ENCODE measurements around the gene TSPAN4. TPM values are rescaled to one million over a fixed set of nuclear protein-coding genes. Genes with fewer than 3 reads are reported as not detected.
A peak's percentile ranks its signal among the peaks of the same experiment; 100 is the strongest.

The TSPAN4 gene
- 19.4 and 74.3 TPM in 2 replicates for total RNA-seq (2011; cell fraction: chromatin; rRNA removed; ENCODE audit: low replicate concordance)
- 78.6 and 92.9 TPM in 2 replicates for total RNA-seq (2011; cell fraction: nucleolus; rRNA removed)
- 32.7 and 41.1 TPM in 2 replicates for total RNA-seq (2011; cell fraction: nucleoplasm; rRNA removed)
- total RNA-seq (2014; rRNA removed) (23.1 and 40.5 TPM in 2 replicates), total RNA-seq (2014; rRNA removed; fragmentation: Illumina TruSeq; extraction: Trizol) (2.3 and 3.8 TPM in 2 replicates), total RNA-seq (2015; rRNA removed; fragmentation: Illumina TruSeq; extraction: Trizol) (15.7 and 16.7 TPM in 2 replicates), total RNA-seq (2021) (27.6 and 28.3 TPM in 2 replicates), polyA plus RNA-seq (2011; rRNA removed) (21.5 and 42.1 TPM in 2 replicates), polyA plus RNA-seq (2014; fragmentation: Illumina TruSeq; extraction: Trizol) (5.6 and 19.8 TPM in 2 replicates), polyA plus RNA-seq (2014; fragmentation: Nextera tagmentation; extraction: Ambion mirVana) (1 to 10 TPM in 1 of 2 experiments, under 1 TPM in 1; 0.07 to 2.4 TPM), polyA plus RNA-seq (2014; rRNA removed) (31.0 and 33.0 TPM in 2 replicates), polyA minus RNA-seq (2011; rRNA and poly(A)+ RNA removed) (6.9 and 10.4 TPM in 2 replicates), Bru-seq, nascent RNA (percentile 58 among the genes with signal in this experiment), BruChase-seq, experiment 1, labeled RNA remaining after a 2-hour chase (percentile 46 among the genes with signal in this experiment), BruChase-seq, experiment 2, labeled RNA remaining after a 6-hour chase (percentile 50 among the genes with signal in this experiment)
- 46.2 and 103 TPM in 2 replicates for polyA plus RNA-seq (2011; cell fraction: cytosol; rRNA removed)
- polyA plus RNA-seq (2011; cell fraction: nucleus; rRNA removed): 108 and 187 TPM in 2 replicates
- 26.1 and 35.7 TPM in 2 replicates for polyA plus RNA-seq (2012)
- 27.9 and 34.5 TPM in 2 replicates for polyA minus RNA-seq (2011; cell fraction: cytosol; rRNA and poly(A)+ RNA removed)
- polyA minus RNA-seq (2011; cell fraction: nucleus; rRNA and poly(A)+ RNA removed): 18.6 and 21.2 TPM in 2 replicates
- long read RNA-seq, experiment 1, transcript TSPAN4-206 (9 exons, 1,430 nt): minor isoform, 6 of 116 reads
- long read RNA-seq, experiment 1, transcript TSPAN4-203 (9 exons, 1,423 nt): major isoform, 38 of 116 reads
- long read RNA-seq, experiment 1, transcript TSPAN4-207 (8 exons, 1,025 nt): minor isoform, 21 of 116 reads
- long read RNA-seq, experiment 1, partial matches to known transcripts: 12 of 116 reads
- long read RNA-seq, experiment 1, other reads (novel, unspliced or antisense): 38 of 116 reads
- long read RNA-seq, experiment 2, transcript TSPAN4-203 (9 exons, 1,423 nt): major isoform, 19 of 42 reads
- long read RNA-seq, experiment 2, transcript TSPAN4-207 (8 exons, 1,025 nt): minor isoform, 6 of 42 reads
- long read RNA-seq, experiment 2, partial matches to known transcripts: 7 of 42 reads
- long read RNA-seq, experiment 2, other reads (novel, unspliced or antisense): 10 of 42 reads
- long read RNA-seq, experiment 3, transcript TSPAN4-203 (9 exons, 1,423 nt): major isoform, 10 of 36 reads
- long read RNA-seq, experiment 3, transcript TSPAN4-207 (8 exons, 1,025 nt): minor isoform, 8 of 36 reads
- long read RNA-seq, experiment 3, transcript TSPAN4-206 (9 exons, 1,430 nt): minor isoform, 5 of 36 reads
- long read RNA-seq, experiment 3, partial matches to known transcripts: 3 of 36 reads
- long read RNA-seq, experiment 3, other reads (novel, unspliced or antisense): 10 of 36 reads

GRCh38 chr11:842370-843002, at the start of gene TSPAN4, which contains the start of gene POLR2L:
TSS of gene TSPAN4 (plus strand) at chr11:842852. CDS start at chr11:850305, 7,453 bp downstream.
TSS of gene POLR2L (minus strand) at chr11:842529. CDS start at chr11:842508, 21 bp downstream.
- Histone ChIP-seq H3K4me1 (replicated peaks in 1 of 2; ENCODE audit: control insufficient read depth in 2 of 2, insufficient read depth in 2 of 2, low read length in 2 of 2) (peaks cover 32 to 83% of the 10 kb centered on the region in 2 experiments), H3K27me3 (ENCODE audit: control insufficient read depth in 2 of 2, insufficient read depth in 2 of 2, low read length in 2 of 2) (no peaks in the 10 kb centered on the region), H3K9ac (ENCODE audit: insufficient read depth in 1 of 2, low read depth in 2 of 2, low read length in 2 of 2) (peak within 1 kb of the TSS; percentile 91 to 93), H3K9me3 (replicated peaks; ENCODE audit: control insufficient read depth, insufficient read depth, low read depth, low read length) (no peaks in the 10 kb centered on the region), H4K20me1 (replicated peaks; ENCODE audit: control insufficient read depth, insufficient read depth, low read length) (no peaks in the 10 kb centered on the region; the same call in 1 of the 2 replicates), H3K9me1 (ENCODE audit: control insufficient read depth, insufficient read depth, low read length) (peaks cover 4% of the 10 kb centered on the region), H3K79me2 (ENCODE audit: control insufficient read depth, insufficient read depth, low read length) (peaks cover 53% of the 10 kb centered on the region), H3K4me3 (peak within 1 kb of the TSS; percentile 98), H3K36me3 (ENCODE audit: control insufficient read depth, insufficient read depth, low read length) (peaks cover 39% of the 10 kb centered on the region; the same call in 2 of the 3 replicates), H3K4me2 (ENCODE audit: insufficient read depth, low read length) (peak within 1 kb of the TSS; percentile 80), H3K27ac (ENCODE audit: extremely low read depth, low read depth, low read length) (peak within 1 kb of the TSS; percentile 98), H2AFZ (ENCODE audit: low read depth, low read length) (peak within 1 kb of the TSS; percentile 97)
- under 1% methylated on average over 32 of the region's 87 CpGs for WGBS (ENCODE audit: insufficient coverage, low coverage, missing lambda C conversion rate)
- POLR2A ChIA-PET: interaction anchor here (0.6 to 5.2 kb wide), 12 partner anchors 9 to 141 kb away, joined by 3 to 36 read pairs (median 4); partner anchors contain the start of gene PNPLA2
- BruUV-seq (replicated peaks): no TSS peak
- intact Hi-C loops (cut with micrococcal nuclease): loop anchor here (2.0 to 10.0 kb wide), 2 partner anchors 34 to 72 kb away; partner anchors contain the start of genes CHID1 and RPLP2
- peak; percentile 68 for ATAC-seq
- DNase-seq (ENCODE audit: extremely low read depth in 1 of 4, low spot score in 3 of 4): peak; percentile 86 to 95 (median 91)
- FAIRE-seq: peak; percentile 87
- in situ Hi-C loops (cut with MboI): no loop called here
- CTCF ChIA-PET (ENCODE audit: low intra/inter-chr PET ratio): no interaction called here
- peak; percentile 91 for TF ChIP-seq ZNF740 (CRISPR knock-in tag; IDR thresholded peaks at IDR 0.05)
- TF ChIP-seq ZNF740 (tag; IDR thresholded peaks at IDR 0.05): peak in 1 of 2 experiments; percentile 93; a peak in 2 of 4 replicates
- TF ChIP-seq ZBTB11 (CRISPR knock-in tag; IDR thresholded peaks at IDR 0.05): 0 out of 6 replicates have a peak, but pooled peaks of 1 of the 3 experiments have one; percentile 26
- TF ChIP-seq MNT (conservative IDR thresholded peaks at IDR 0.05): peak; percentile 59 to 87
- no peak for TF ChIP-seq ARID2 (IDR thresholded peaks at IDR 0.05)

Measured in K562 (cell line).